Measurements from ENCODE around the gene COL4A2.

DNA sequence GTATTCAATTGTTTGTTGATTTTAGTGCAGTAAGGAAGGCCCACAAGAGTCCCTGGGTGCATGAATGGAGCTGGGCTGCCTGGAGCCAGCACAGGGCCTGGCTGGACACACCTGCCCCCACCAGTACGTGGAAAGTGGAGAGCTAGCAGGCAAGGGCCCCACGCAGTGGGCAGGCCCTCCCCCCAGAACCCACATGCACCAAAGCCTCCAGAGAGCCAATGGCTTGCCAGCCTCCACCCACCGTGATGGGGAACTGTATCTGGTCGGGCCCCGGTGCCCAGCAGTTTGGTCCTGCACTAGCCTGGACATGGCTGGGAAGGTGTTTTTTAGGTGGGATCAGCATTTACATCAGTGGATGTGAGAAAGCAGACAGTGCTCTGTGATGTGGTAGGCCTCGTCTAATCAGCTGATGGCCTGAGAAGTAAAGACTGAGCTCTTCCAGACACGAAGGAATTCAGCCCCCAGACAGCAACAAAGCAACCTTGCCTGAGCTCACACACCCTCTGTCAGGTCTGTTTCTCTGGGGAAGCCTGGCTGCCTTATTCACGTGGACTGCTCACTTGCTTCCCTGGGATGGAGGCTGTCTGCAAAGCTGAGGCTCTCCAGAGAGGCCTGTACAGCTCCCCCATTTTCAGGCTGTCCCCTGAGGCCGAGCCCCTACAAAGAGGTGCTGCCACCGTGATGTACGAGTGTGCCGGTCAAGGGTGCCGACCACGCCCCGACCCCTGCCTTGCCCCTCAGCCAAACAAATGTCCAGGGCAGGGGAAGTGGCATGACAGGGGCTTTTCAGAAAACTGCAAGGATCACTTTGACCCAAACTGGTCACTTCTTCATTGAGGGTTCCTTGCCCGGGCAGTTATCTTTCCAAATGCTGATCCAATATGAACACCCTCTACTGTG lies 226.9 kb downstream of the COL4A2 start:
- TF ChIP-seq, protein P1, sequence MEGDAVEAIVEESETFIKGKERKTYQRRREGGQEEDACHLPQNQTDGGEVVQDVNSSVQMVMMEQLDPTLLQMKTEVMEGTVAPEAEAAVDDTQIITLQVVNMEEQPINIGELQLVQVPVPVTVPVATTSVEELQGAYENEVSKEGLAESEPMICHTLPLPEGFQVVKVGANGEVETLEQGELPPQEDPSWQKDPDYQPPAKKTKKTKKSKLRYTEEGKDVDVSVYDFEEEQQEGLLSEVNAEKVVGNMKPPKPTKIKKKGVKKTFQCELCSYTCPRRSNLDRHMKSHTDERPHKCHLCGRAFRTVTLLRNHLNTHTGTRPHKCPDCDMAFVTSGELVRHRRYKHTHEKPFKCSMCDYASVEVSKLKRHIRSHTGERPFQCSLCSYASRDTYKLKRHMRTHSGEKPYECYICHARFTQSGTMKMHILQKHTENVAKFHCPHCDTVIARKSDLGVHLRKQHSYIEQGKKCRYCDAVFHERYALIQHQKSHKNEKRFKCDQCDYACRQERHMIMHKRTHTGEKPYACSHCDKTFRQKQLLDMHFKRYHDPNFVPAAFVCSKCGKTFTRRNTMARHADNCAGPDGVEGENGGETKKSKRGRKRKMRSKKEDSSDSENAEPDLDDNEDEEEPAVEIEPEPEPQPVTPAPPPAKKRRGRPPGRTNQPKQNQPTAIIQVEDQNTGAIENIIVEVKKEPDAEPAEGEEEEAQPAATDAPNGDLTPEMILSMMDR (IDR thresholded peaks at IDR 0.05), result no peak
- no peak for TF ChIP-seq EZH2 (IDR thresholded peaks at IDR 0.05; ENCODE audit: borderline replicate concordance, insufficient read depth, low read depth, low read length, poor library complexity, severe bottlenecking)

Data from B cell (primary cell).